Measurements from ENCODE around the gene LEMD2.

GRCh38 chr6:33733709-33734007 lies 55.3 kb downstream of the LEMD2 start:
- TF ChIP-seq JUN (CRISPR knock-in tag; IDR thresholded peaks at IDR 0.05) (no peak), IRF2 (CRISPR knock-in tag; IDR thresholded peaks at IDR 0.05; ENCODE audit: borderline replicate concordance, low read depth) (no peak), USF1 (CRISPR knock-in tag; IDR thresholded peaks at IDR 0.05) (no peak), CTCF (IDR thresholded peaks at IDR 0.05) (no peak), MLX (CRISPR knock-in tag; IDR thresholded peaks at IDR 0.05) (no peak), ATF2 (CRISPR knock-in tag; IDR thresholded peaks at IDR 0.05; ENCODE audit: borderline replicate concordance, low read depth) (no peak), TEAD4 (CRISPR knock-in tag; IDR thresholded peaks at IDR 0.05) (no peak), FOXK1 (CRISPR knock-in tag; IDR thresholded peaks at IDR 0.05) (no peak), ELF4 (CRISPR knock-in tag; IDR thresholded peaks at IDR 0.05; ENCODE audit: low read depth) (no peak), ARID4B (CRISPR knock-in tag; IDR thresholded peaks at IDR 0.05; ENCODE audit: borderline replicate concordance) (no peak), HMGXB4 (CRISPR knock-in tag; IDR thresholded peaks at IDR 0.05) (no peak), NR3C1 (CRISPR knock-in tag; conservative IDR thresholded peaks at IDR 0.05; ENCODE audit: low read depth) (no peak)

All from WTC11 (cell line).